GM19351 (cell line): ENCODE data around the gene SLMAP.
"Not testable (repeated sequence)": the region's sequence is repeated elsewhere in the genome, so short reads cannot be mapped to it uniquely, and the experiment has no call there.

ENCODE experiments used
- ATAC-seq: cut with Tn5 transposase; IDR thresholded peaks from one replicate; pipeline ENCODE4 v1.9.1; 2021; ENCODE audit warnings: mild to moderate bottlenecking, moderate library complexity; ENCODE audit not compliant: unreplicated experiment

The SLMAP gene

DNA sequence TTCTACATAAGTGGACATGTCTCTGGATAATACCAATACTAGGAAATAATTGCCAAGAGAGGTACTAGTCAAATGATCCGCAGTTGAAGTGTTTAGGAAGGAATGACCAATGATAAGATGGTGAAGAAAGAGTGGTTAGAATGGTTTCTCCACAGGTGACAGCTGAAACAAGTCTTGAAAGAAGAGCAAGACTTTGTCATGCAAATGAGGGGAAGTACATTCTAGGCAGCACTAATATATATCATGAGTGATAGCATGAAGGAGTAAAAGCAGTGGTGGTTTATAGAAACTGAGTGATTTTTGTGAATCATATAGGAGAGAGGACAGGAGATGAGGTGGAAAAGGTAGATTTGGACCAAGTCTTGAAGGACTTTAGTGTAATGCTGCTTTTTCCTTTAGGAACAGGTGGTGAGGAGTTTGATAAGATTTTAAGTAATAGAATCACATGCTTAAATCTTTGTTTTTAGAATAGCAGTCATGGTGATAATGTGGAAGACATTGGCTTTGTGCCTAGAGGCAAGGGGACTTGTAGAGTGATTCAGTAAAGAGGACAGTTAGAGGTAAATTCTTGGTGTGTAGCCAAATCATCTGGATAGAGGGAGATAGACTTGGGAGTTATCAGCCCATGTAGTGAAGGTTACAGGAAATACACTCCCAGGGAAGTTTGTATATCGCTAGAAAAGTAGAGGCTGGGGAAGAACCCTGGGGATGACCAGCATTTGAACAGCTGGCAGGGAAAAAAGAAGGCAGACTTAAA is 31.9 kb downstream of the SLMAP start:
- peak; percentile 97 for ATAC-seq

DNA sequence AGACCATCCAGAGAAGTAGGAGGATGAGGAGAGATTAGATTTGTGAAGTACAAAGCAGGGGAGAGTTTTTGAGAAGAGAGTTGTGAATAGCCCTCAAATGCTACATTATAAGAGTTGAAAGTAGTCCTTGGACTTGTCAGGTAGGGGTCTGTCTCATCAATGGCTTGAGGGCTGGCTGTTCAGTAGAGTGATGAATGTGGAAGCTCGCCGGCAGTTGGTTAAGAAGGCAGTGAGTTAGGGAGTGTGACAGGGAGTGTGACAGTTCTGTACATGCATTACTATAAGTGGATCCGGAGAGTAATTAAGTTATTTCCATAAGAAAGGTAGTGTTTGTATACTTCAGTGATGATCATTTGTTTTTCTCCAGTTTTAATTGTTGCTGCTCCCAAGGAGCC is 32.5 kb downstream of the SLMAP start:
- ATAC-seq: no peak

DNA sequence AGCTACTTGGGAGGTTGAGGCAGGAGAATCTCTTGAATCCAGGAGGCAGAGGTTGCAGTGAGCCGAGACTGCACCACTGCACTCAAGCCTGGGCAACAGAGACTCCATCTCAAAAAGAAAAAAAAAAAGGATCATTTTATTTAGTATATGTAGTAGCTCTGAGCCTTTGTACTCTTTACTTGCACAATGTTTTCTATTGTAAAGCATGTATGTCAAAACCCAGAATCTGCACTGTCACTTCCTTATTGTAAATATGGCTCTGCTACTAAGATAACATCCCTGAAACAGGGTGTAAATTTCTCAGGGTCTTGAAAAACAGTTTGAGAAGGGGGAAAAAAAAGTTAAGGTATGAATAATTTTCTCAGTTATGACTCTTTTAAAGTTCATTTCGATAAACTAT is 35.1 kb downstream of the SLMAP start:
- ATAC-seq: no peak

DNA sequence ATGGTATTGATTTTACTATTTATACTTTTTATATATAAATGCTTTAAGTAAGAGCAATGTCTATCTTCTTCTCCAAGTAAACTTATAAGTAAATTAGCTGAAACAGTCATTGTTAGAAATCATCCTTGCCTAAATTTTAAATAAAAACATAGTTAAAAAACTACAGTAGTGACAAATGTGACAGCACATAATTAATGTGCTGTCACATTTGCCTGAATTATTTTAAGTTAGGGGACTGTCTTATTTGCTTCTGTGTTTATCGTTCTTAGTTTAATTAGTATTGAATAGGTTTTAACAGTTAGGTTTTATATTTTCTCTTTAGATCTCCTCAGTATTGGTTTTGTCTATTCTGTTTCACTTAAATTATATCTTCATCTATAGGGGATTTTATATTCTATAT is 36.1 kb downstream of the SLMAP start:
- ATAC-seq: no peak

DNA sequence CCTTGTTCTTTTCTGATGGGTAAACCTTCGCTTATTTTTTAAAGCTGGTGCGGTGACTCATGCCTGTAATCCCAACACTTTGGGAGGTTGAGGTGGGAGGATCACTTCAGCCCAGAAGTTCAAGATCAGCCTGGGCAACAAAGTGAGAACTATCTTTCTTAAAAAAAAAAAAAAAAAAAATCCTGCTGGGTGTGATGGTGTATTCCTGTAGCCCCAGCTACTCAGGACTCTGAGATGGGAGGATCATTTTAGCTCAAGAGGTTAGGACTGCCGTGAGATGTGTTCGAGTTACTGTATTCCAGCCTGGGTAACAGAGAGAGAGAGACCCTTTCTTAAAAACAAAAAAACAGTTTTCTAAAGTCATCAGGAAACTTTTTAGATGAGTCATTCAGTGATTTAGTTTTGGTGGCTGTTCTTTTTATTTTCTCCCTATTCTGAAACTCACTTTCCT is 37.7 kb downstream of the SLMAP start:
- no peak for ATAC-seq

DNA sequence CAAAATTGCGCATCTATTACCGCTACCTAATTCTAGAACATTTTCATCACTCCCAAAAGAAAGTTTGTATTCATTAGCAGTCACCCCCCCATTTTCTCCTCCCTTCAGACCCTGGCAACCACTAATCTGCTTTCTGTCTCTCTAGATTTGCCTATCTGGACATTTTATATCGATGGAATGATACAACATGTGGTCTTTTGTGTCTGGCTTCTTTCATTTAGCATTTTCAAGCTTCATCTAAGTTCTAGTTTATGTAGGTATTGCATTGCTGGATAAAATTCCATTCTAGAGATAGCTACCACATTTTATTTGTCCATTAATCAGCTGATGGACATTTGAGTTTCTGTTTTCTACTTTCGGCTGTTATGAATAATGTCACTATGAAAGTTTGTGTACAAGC is 38.4 kb downstream of the SLMAP start:
- no peak for ATAC-seq

DNA sequence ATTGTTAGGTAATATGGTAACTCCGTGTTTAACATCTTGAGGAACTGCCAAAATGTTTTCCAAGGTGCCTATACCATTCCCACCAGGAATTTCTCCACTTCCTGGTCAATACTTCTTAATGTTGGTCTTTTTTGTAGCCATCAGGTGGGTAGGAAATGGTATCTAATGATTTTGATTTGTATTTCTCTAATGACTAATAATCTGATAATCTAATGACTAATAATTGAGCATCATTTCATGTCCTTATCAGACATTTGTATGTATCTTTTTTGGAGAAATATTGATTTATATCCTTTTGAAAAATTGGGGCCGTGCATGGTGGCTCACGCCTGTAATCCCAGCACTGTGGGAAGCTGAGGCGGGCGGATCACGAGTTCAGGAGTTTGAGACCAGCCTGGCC is 38.8 kb downstream of the SLMAP start:
- ATAC-seq: no peak

DNA sequence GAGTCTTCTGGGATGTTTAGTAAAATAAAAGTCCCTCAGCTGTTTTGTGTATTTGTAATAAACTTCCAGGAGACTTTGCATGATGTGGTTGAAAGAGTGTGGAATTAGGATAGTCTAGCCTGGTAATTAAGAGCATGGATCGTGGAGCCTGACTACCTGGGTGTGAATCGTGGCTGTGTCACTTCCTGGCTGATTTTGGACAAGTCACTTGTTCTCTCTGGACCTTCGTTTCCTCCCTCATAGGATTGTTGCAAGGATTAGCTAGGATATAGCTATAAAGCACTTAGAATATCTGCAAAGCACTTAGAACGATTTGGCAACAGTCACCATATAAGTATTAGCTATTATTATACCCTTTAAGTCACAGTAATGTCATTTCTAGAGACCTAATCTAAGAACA is 40.2 kb downstream of the SLMAP start:
- ATAC-seq: no peak

DNA sequence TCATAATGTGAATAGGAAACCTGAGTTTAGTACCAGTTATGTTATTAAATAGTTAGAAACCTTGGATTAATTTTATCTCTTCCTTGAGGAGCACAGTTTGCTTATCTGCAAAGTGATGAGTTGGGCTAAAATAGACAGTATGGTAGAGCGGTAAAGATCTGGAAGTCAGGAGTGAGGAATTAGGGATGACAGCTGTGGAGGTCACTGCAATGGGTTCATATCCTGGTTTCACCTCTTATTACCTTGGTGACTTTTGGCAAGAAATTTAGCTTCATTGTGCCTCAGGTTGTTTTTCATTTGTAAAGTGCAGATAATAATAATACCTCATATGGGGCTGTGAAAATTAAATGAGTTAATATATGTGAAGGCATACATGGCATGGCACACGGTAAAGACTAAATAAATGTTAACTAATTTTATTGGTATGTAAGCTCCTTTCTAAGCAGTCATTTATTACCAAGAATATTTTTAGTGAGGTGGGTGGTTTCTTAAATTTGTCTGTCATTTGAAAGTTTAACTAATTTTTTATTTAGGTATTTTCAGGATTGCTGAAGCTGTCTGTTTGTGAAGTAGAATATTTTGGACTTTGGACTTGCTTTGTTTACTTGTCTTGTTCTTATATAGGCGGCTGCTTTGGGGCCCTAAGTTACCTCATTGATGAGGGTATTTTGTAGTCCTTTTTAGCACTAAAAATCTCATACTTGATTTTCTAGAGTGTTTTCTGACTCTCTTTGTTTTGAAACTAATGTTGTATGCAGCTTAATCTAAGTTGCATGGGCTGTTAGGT is 41.8 kb downstream of the SLMAP start:
- ATAC-seq: no peak

DNA sequence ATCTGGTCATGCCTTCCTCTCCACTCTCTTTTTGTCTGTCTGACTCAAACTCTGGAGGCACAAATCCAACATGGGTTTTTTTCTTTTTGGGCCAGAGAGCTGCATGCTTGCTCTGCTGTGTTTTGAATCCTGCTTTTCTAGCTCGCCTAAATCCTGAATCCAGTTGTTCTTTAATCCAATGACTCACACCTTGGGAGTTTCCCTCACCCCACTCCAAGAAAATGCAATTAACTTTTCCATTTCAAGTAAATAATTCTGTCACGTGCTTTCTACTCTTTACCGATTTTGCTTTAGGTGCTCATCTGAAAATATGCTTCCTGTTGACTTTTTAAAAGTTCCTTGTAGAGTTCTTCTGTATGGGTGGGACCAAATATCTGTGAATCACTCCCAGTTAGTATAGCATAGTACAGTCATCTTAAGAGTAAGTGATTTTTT is 47.6 kb downstream of the SLMAP start:
- ATAC-seq: no peak

DNA sequence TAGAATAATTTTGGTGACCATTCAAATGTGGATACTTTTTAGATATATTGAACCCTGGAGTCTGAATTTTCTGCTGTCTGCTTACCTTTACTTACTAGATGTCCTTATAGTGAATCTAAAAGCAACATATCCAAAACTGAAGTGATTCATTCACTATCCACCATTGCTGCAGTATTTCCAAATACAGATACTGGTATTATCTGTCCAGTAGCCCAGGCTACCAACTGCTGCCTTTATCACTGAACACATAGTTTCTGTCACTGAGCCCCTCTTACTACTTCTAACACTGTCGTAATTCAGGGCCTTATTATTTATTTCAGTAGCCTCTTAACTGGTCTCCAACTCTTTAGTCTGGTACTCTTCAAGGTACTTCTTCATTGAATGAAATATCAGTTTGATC is 49.2 kb downstream of the SLMAP start:
- no peak for ATAC-seq

DNA sequence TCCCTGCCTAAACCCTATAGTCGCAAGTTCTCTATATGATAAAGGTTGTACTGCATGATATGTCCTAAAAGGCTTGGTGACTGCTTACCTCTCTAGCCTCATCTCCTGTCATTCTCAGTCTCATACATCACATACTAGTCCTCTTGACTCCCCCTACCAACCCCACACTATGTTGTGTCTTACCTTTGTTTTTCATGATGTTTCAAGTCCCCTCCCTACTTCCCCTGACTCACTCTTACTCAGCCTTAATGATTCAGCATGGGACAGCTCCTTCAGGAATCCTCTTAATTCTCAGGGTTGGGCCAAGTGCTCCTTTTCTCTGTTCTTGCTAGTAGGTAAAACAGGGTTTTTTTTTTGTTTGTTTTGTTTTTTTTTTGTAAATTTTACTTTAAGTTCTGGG is 49.6 kb downstream of the SLMAP start:
- no peak for ATAC-seq

DNA sequence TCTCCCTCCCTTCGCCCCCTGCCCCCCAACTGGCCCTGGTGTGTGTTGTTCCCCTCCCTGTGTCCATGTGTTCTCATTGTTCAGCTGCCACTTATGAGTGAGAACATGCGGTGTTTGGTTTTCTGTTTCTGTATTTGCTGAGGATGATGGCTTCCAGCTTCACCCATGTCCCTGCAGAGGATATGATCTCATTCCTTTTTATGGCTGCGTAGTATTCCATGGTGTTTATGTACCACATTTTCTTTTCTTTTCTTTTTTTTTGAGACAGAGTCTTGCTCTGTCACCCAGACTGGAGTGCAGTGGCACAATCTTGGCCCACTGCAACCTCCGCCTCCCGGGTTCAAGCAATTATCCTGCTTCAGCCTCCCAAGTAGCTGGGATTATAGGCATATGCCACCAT is 50.1 kb downstream of the SLMAP start:
- not testable (repeated sequence) for ATAC-seq

DNA sequence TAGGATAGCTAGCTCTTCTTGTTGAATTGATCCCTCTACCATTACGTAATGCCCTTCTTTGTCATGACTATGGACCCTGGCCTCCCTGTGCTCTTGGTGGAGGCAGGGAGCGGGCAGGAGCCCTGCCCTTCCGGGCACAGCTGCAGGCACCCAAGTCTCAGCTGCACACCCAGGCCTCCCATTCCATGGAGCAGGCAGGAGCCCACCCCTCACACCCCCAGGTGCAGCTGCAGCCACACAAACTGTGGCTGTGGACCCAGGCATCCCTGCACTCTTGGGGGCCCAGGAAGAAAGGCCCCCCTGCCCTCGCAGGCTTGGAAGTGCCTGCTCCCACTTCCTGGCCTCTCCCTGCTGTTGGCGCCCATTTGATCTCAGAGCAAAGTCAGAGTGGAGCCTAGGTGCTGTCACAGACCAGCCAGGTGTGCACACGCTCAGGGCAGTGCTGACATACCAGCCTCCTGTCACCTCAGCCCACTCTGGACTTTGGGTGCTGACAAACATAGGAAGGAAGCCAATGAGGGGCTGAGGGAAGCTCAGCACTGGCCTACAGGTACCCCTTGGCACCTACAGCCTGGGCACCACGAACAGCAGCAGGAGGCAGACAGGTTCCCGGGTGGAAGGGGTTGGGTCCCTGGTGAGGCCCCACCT is 53.0 kb downstream of the SLMAP start:
- no peak for ATAC-seq

DNA sequence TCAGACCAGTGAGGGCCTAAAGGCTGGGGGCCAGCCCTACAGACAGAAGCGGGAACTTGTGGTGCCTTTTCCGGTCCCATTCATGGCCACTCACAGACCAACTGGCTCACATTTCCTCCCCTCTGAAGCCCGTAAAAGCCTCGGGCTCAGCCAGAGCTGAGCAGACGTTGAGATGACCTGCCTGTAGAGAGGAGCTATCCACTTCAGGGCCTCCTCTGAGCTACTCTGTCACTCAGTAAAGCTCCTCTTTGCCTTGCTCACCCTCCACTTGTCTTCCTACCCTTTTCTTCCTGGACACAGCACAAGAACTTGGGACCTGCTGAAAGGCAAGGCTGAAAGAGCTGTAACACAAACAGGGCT is 53.5 kb downstream of the SLMAP start:
- no peak for ATAC-seq

DNA sequence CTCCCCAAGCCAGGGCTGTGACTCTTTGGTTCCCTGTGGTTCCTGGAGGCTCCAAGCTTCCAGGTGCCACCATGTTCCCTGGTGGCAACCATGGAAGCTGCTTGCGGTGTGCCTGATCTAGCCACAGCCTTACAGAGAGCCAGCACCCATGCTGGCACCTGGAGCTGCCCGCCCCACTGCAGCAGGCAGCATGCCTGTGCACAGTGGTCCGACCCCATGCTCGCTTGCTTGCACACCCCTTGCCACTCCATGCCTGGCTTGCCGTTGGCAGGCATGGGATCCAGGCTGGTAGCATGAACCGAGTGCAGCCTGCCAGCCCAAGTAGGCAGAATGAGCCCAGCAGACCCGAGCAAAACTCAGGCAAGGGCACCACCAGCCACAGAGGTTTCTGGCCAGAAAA is 53.9 kb downstream of the SLMAP start:
- no peak for ATAC-seq

DNA sequence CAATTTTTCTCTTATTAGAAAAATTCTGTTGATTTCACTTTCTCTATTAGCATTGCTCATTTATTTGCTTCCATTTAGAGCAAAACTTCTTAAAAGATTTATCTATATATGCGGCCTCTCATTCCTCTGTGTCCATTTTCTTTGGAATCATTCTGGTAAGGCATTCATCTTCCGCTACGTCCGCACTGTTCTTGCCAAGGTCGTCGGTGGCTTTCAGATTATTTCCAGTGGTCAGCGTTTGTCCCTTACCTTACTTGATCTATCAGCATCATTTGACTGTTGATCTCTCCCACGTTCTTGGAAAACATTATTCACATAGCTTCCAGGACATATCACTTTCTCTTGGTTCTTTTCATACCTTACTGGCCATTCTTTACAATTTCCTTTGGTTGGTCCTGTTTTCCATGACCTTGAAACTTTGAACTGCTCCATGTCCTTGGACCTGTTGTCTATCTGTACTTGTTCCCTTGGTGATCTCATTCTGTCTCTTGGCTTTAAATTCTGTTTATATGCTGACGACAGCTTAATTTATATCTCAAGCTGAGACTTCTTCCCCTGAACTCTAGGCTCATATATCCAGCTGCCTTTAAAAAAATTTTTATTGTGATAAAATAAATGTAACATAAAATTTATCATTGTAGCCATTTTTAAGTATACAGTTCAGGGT is 54.5 kb downstream of the SLMAP start:
- ATAC-seq: no peak

DNA sequence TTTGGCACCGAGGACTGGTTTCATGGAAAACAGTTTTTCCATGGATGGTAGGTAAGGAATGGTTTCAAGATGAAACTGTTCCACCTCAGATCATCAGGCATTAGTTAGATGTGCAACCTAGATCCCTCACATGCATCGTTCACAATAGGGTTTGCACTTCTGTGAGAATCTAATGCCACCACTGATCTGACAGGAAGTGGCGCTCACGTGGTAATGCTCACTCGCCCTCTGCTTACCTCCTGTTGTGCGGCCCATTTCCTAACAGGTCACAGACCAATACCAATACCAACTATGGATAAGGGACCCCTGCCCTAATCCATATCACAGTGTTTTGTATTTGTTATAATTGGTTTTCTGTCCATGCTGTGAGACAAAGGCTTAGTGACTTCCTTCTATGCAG is 58.9 kb downstream of the SLMAP start:
- no peak for ATAC-seq

DNA sequence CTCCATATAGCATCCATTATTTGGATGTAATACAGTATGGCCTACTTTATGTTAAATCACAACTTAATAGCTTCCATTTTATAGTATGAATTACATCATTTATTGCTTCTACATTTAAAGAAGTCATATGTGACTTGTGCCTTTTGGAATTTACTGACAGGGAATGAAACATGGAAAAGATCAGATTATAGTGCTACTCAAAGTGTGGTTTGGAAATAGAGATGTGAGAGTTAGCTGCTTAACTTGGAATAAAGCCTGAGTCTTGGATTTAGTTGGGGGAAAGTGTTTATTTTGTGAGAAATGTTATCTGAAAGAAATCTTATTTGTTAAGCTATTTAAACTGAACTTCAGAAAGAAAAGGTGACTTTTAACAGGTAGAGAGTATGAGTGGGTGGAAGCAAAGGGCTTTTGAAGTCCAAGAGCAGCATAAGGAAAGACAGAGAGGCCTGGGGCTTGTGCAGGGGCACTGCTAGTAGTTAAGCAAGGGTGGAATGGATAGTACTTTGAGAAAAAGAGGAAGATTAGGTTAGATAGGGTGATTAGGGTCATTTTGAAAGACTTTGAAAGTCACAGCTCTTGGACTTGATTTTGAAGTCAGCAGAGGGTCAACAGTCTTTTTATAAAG is 60.5 kb downstream of the SLMAP start:
- no peak for ATAC-seq

DNA sequence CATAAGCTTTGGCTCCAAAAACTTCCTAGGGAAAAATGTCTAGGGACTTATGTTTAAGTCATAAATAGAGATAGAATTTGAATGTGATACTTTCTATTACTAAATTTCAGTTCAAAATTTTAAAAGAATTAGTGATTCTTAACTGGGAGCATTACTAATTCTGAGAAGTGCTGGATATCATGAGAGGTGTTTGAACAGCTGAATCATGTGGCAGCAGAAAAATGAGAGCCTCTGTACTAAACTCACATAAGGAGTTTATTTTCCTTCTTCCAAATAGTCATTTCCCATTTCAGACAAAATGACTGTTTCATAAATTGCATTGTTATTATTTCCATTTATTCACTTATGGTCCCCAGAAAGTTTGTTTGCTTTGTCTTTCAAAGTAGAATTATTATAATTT is 62.7 kb downstream of the SLMAP start:
- no peak for ATAC-seq

DNA sequence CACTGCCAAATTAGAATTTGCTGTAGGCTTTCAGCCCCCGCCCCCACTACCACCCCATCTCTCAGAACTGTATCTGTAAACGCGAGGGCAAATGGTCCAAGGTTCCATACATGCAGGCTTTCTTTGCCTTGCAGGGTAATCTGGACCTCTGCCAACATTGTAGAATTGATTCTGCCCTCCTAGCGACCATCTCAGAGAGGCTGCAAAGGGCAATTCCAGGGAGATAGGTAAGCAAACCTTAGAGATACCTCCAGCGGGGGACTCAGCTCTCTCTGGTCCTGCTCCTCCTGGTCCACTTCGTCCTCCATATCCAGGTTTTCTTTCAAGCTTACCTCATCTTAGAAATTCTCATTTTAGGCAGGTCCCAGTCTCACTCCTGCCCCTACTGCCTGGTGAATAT is 64.4 kb downstream of the SLMAP start:
- no peak for ATAC-seq
